NT2/D1 (cell line): ENCODE results near the gene CAPN9.

Experiments used
- SUZ12 ChIP-seq: IDR thresholded peaks from 2 replicates; pipeline ENCODE4 v1.6.1; 2011; ENCODE audit not compliant: insufficient read length, insufficient read depth; ENCODE audit errors: extremely low read depth
- YY1 ChIP-seq: IDR thresholded peaks from 2 replicates; pipeline ENCODE4 v1.6.1; 2011; ENCODE audit not compliant: insufficient read length, insufficient read depth
- ZNF274 ChIP-seq: IDR thresholded peaks from 2 replicates; pipeline ENCODE4 v1.6.1; 2011; ENCODE audit warnings: mild to moderate bottlenecking, low read depth, low read length

DNA sequence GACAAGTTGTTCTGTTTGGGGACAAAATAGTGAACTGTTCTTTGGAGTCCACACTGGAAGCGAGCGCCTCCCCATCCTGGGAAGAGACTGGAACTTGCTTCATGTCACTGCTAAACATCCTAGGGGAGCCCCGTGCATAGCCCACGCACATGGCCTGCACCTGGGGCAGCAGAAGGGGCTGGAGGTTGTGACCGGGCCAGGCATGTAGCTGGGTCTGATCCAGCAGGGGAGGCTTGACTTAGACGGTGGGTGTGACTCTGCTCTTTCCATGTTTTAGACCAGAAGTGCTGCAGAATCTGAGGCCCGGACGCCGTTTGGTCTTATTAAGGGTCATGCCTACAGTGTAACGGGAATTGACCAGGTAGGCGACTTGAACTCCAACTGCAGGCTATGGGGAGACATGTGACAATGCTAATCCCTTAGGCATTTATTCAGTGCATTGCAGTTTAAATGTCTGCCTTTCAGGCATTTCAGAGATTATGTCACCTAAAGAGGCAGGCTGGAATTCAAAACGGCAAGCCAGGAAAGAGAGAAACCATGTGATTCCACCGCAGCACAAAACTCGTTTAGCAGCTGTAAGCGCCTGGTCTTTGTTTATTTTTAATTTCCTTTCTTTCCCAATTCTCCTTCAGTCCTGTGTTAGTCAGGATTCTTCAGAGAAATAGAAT, 21.8 kb downstream of the CAPN9 start:
- TF ChIP-seq SUZ12 (no peak), YY1 (no peak), ZNF274 (no peak)
